IPS DF 6.9 (cell line): ENCODE results near the gene JMJD4.

Experiments used
- DNase-seq: peaks from one replicate; pipeline ENCODE4 v3.0.0-alpha.2; 2013; ENCODE audit warnings: low read depth, low spot score
- H3K27ac ChIP-seq: one replicate; pipeline ENCODE4 v1.5.1; 2013; ENCODE audit warnings: low read length, control low read depth
- H3K27me3 ChIP-seq: 2 replicates; pipeline ENCODE4 v1.6.1; 2013; ENCODE audit warnings: mild to moderate bottlenecking, low read length; ENCODE audit not compliant: control insufficient read depth, insufficient read depth
- H3K36me3 ChIP-seq: 2 replicates; pipeline ENCODE4 v1.6.1; 2013; ENCODE audit warnings: low read length; ENCODE audit not compliant: control insufficient read depth, insufficient read depth
- H3K4me1 ChIP-seq: 2 replicates; pipeline ENCODE4 v1.6.1; 2013; ENCODE audit warnings: low read length; ENCODE audit not compliant: control insufficient read depth, insufficient read depth
- H3K4me3 ChIP-seq: 2 replicates; pipeline ENCODE4 v1.5.1; 2013; ENCODE audit warnings: mild to moderate bottlenecking, low read length
- H3K9me3 ChIP-seq: 2 replicates; pipeline ENCODE4 v1.6.1; 2013; ENCODE audit warnings: low read length, inconsistent platforms; ENCODE audit not compliant: control insufficient read depth, insufficient read depth
- WGBS: extraction: QIAGEN DNeasy Blood & Tissue Kit; methylation state at CpG from one replicate; pipeline ENCODE4 v1.1.7; 2013; ENCODE audit warnings: mixed read lengths, missing lambda C conversion rate; ENCODE audit not compliant: insufficient read length, insufficient coverage; 5-methylcytosine and 5-hydroxymethylcytosine counted together

Gene JMJD4

DNA sequence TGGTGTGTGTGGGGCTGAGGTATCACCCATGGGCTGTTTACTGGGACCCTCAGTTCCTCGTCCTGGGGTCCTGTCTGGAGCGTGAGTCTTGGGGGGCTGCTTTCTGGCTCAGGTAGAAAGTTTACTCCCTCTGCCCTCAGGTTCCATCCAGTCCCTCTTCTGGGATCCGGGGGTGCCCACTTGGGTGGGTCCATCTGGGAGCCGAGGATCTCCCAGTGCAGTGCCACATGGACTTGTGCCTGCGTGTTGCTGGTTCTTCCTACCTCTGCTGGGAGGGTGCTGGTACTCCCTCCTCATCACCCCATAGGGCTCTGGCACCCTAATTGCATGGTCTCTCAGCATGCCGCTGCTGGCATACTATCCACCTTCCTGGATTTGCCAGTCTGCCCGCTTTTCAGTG is 14.1 kb upstream of the JMJD4 start:
- no peaks in the 10 kb centered on the region for H3K4me1 ChIP-seq
- H3K27me3 ChIP-seq: no peaks in the 10 kb centered on the region
- H3K36me3 ChIP-seq: peaks cover 10% of the 10 kb centered on the region; the same call in 1 of the 2 replicates
- no peak for DNase-seq
- WGBS: no CpG with 5 or more reads among the region's 7 CpGs
- no peak overlapping the region for H3K27ac ChIP-seq
- H3K4me3 ChIP-seq: no peak overlapping the region
- no peaks in the 10 kb centered on the region for H3K9me3 ChIP-seq

DNA sequence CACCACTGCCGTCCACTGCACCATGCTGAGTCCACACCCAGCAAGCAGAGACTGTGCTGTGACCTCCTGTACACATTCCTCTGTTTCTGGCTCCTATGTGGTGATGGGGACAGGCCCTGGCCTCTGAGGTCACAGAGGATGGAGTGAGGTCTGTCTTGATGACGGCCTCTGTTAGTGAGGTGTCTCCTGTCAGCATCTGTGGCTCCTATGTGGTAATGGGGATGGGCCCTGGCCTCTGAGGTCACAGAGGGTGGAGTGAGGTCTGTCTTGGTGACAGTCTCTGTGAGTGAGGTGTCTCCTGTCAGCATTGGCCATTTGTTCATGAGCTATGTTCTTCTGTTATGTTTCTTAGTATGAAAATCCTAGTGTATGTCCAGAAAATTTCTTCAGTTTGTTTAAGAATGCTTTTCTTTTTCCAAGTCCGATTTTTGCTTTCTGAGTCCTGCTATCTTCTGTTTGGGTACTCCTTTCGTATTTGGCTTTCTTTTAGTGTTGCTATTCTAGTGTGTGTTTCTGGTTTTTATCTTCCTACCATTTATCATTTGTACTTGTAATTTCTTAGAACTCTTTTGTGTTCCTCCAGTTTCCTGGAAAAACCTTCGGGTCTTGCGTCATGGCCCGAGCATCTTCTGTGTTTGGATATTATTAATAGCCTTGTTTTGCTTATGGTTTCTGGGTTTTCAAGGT is 13.5 kb upstream of the JMJD4 start:
- DNase-seq: no peak
- no CpG with 5 or more reads among the region's 7 CpGs for WGBS
- no peaks in the 10 kb centered on the region for H3K4me1 ChIP-seq
- H3K4me3 ChIP-seq: no peak overlapping the region
- no peaks in the 10 kb centered on the region for H3K27me3 ChIP-seq
- H3K9me3 ChIP-seq: no peaks in the 10 kb centered on the region
- no peak overlapping the region for H3K27ac ChIP-seq
- H3K36me3 ChIP-seq: peaks cover 10% of the 10 kb centered on the region; the same call in 1 of the 2 replicates

DNA sequence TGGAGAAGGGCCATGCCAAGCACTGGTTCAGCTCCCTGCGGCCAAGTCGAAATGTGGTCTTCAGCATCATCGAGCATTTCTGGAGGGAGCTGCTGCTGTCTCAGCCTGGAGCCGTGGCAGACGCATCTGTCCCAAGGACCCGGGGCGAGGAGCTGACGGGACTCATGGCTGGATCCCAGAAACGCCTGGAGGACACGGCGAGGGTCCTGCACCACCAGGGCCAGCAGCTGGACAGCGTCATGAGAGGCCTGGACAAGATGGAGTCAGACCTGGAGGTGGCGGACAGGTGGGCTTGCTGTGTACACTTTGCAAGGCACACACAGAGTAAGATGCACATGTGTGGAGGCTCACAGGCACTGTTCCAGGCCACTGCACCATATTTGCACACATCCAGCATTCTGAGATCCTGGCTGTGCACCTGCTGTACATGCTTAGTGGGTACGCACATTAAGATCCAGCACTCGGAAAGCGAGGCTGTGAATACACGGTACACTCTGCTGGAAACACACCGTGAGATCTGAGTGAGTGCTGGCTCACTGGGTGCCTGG is 12.9 kb upstream of the JMJD4 start:
- DNase-seq: no peak
- H3K27me3 ChIP-seq: no peaks in the 10 kb centered on the region
- no peaks in the 10 kb centered on the region for H3K4me1 ChIP-seq
- H3K4me3 ChIP-seq: no peak overlapping the region
- WGBS: no CpG with 5 or more reads among the region's 18 CpGs
- no peak overlapping the region for H3K27ac ChIP-seq
- H3K36me3 ChIP-seq: peaks cover 10% of the 10 kb centered on the region; the same call in 1 of the 2 replicates
- no peaks in the 10 kb centered on the region for H3K9me3 ChIP-seq

DNA sequence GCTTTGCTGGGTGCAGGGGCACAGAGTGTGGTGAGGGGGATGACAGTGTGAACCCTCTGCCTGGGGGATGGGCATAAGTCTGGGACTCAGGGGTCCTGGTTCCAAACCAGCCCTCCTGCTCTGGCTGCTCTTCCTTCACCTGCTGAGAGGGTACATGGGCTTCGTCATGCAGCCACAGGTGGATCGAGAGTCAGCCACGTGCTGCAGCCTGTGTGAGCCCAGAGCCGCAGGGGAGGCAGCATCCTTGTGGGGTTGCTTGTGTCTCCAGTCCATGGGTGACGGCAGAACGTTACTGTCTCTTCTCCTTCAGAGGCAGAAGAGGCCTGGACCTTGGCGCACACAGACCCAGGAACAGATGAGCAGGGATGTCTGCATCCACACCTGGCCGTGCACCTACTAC is 12.3 kb upstream of the JMJD4 start:
- Histone ChIP-seq H3K4me3 (no peak overlapping the region), H3K27ac (no peak overlapping the region), H3K36me3 (peaks cover 10% of the 10 kb centered on the region; the same call in 1 of the 2 replicates), H3K4me1 (no peaks in the 10 kb centered on the region), H3K9me3 (no peaks in the 10 kb centered on the region), H3K27me3 (no peaks in the 10 kb centered on the region)
- WGBS: no CpG with 5 or more reads among the region's 8 CpGs
- no peak for DNase-seq

DNA sequence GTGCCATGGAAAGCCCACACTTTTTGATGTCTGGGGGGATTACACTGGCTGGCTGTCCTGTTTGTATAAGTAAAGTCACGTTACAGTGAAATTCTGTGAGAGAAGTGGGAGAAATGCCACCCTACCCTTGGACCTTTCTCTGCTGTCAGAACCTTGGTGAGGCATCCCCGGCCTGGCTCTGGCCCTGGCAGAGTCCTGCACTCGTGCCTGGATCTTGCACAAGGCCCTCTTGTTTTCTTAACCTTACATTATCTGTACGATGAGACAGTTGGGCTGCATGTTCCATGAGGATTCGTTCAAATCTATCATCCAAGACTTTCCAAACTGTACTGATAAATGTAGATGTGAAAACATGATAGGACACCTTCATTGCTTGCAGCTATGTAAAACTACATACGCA is 11.6 kb upstream of the JMJD4 start:
- no CpG with 5 or more reads among the region's 6 CpGs for WGBS
- Histone ChIP-seq H3K27ac (no peak overlapping the region), H3K36me3 (peaks cover 10% of the 10 kb centered on the region; the same call in 1 of the 2 replicates)

DNA sequence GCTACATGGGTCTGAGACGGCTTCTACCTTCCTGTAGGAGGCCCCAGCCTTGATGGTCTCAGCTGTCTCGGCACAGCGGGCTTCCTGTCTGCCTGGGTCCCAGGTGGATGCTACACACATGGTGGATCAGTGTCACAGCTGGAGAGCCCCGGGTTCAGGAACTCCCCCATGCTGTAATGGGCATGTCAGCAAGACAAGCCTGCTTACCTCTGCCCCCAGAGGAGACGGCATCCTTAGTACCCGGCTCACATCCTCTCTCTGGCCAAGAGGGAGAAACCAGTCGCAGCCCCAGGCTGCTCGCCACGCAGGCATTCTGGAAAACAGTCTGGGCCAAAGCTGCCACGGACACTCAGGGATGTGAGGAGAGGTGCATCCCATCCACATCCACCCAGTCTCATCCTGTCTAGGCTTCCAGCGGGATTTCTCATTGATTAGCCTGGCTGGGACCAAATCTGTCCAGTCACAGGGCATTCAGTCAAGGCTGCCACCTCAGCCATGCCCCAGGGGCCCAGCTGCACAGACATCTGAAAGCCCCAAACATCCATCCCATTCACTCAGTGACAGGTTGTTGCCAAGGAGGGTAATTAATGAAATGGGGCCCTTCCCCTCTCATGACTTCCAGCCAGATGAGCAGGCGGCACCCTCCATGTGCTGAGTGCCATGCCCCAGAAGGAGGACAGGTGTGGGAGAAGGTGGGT is 10.6 kb upstream of the JMJD4 start:
- DNase-seq: no peak
- no peaks in the 10 kb centered on the region for H3K9me3 ChIP-seq
- H3K36me3 ChIP-seq: peaks cover 6% of the 10 kb centered on the region; the same call in 1 of the 2 replicates
- H3K27ac ChIP-seq: no peak overlapping the region
- WGBS: no CpG with 5 or more reads among the region's 12 CpGs
- no peaks in the 10 kb centered on the region for H3K27me3 ChIP-seq
- no peak overlapping the region for H3K4me3 ChIP-seq
- no peaks in the 10 kb centered on the region for H3K4me1 ChIP-seq

More for the DNA sequence above, 11.6 kb upstream of the JMJD4 start:
- Histone ChIP-seq H3K27me3 (no peaks in the 10 kb centered on the region), H3K4me1 (no peaks in the 10 kb centered on the region), H3K9me3 (no peaks in the 10 kb centered on the region), H3K4me3 (no peak overlapping the region)
- no peak for DNase-seq

DNA sequence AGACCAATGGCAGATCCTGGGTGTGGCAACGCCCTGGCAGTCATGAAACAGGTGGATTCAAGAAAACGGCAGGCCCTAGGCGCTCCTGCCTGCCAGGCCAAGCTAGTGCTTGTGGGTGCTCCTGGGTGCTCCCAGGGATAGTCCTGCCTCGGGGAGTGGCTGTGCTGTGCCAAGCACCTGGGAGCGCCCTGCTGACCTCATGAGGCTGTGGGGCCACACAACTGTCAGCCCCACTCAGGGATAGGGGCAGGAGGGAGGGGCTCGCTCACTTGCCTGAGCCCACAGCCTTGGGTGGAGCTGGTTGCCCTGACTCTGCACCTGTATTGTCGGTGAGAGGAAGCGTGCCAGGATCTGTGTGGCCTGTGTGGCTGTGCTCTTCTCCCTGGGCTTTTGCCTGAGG is 9.6 kb upstream of the JMJD4 start:
- 0 out of 2 replicates have a peak, but pooled peaks cover 2% of the 10 kb centered on the region for H3K4me1 ChIP-seq
- no peaks in the 10 kb centered on the region for H3K27me3 ChIP-seq
- no peak overlapping the region for H3K27ac ChIP-seq
- no peaks in the 10 kb centered on the region for H3K9me3 ChIP-seq
- no CpG with 5 or more reads among the region's 8 CpGs for WGBS
- peaks cover 6% of the 10 kb centered on the region; the same call in 1 of the 2 replicates for H3K36me3 ChIP-seq
- no peak overlapping the region for H3K4me3 ChIP-seq
- DNase-seq: no peak

DNA sequence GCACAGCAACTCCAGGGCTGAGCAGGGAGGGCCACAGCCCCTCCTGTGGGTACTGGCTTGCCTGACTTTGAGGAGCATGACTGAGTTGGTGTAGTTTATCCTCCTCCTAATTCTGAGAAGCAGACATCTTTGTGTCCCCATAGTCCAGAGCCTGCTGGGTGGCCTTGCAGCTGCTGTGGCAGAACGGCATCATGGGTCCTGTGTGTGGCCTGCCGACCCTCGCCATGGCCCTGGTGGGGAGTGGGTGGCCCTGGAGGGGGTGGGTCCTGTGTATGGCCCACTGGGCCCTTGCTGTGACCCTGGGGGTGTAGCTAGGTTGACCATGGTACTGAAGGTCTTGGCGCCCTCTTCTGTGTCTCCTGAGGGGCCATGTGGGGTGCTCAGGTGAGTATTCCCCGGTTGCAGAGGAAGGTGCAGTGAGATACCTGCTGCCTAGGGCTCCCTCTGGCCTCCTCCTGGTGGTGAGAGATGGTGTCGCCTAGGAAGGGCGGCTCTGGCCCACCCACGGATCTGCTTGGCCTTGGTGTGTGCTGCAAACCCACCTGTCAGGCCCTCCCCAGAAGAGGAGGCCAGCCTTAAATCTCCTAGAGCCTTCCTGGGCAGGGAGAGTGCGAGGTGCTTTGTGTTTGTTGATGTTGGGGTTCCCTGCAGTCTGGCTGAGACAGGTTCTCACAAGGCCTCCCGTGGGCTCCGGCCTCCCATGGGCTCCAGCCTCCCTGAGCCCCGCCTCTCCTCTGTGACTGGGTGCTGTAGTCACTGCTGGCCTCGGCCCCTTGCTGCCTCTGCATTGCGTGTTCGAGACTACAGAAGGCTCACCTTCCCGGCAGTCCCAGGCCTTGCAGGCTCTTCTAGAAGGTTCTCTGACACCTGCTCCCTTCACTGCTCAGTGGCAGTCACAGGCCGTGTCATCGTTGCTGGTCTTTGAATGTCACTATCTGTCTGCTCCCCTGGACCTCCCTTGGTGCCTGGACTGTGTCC is 7.9 kb upstream of the JMJD4 start:
- no peak overlapping the region for H3K27ac ChIP-seq
- 0 out of 2 replicates have a peak, but pooled peaks cover 2% of the 10 kb centered on the region for H3K4me1 ChIP-seq
- peaks cover under 1% of the 10 kb centered on the region; the same call in 1 of the 2 replicates for H3K36me3 ChIP-seq
- H3K9me3 ChIP-seq: no peaks in the 10 kb centered on the region
- WGBS: no CpG with 5 or more reads among the region's 18 CpGs
- no peak for DNase-seq
- no peaks in the 10 kb centered on the region for H3K27me3 ChIP-seq
- H3K4me3 ChIP-seq: no peak overlapping the region

DNA sequence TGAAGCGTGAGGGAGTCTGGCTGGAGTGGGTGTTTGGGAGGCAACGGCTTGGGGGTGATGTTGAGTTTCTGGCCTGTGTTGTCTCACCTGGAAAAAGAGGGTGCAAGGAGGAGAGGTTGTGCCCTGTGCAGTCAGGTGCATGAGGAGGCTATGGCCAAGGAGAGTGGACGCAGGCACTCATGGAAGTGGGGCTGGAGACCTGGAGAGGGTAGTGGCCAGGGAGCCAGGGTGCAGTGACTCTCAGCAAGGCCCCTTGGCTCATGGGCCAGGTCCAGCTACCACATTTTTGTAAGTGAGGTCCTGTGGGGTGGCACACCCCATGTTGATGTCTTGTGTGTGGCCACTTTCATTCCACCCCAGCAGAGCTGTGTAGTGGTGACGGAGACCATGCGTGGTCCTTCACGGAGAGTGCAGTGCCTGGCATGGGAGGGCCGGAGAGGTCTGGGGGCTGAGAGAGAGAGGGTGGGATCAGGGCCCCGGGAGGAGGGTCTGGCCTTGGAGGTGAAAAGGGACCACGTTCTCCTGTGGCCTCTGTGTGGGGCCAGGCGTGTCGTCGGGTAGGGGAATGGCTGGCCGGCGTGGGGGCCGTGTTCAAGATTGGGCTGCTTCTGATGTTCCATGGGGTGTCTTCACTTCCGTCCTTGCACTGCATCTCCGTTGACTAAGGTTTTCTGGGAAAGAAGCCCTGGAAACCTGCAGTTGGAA is 6.2 kb upstream of the JMJD4 start:
- no peak for DNase-seq
- H3K27ac ChIP-seq: no peak overlapping the region
- WGBS: no CpG with 5 or more reads among the region's 17 CpGs
- H3K4me1 ChIP-seq: 0 out of 2 replicates have a peak, but pooled peaks cover 2% of the 10 kb centered on the region
- H3K9me3 ChIP-seq: no peaks in the 10 kb centered on the region
- H3K4me3 ChIP-seq: no peak overlapping the region
- no peaks in the 10 kb centered on the region for H3K27me3 ChIP-seq
- no peaks in the 10 kb centered on the region for H3K36me3 ChIP-seq
